ENCODE measurements around the gene KRTAP22-1. TPM values are rescaled to one million over a fixed set of nuclear protein-coding genes. Genes with fewer than 3 reads are reported as not detected.

Gene KRTAP22-1
- total RNA-seq, 1 experiment from 2014 or later: not detected

DNA sequence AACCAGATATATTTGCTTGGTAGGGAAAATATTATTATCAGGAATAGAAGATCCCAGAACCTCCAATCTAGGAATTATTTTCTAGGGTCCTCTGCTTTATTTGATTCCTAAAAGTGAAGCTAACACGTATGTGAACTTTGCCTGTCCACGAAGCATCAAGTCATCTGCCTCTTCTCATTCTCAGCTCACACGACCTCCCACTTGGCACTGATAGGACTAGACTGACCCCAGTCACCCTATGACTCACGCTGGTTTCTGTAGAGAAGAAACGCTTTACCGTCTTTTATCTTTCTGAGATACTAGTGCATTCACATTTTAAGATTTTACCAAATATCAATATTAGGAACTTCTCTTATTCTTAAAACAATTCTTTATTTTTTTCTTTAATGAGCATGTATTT is 37.8 kb upstream of the KRTAP22-1 start:
- Histone ChIP-seq H3K4me1 (ENCODE audit: control insufficient read depth, insufficient read depth, low read length) (no peaks in the 10 kb centered on the region), H3K27ac (ENCODE audit: low read length) (no peak overlapping the region), H3K36me3 (ENCODE audit: control insufficient read depth, insufficient read depth, low read length) (no peaks in the 10 kb centered on the region), H3K9me3 (ENCODE audit: control insufficient read depth, insufficient read depth, low read depth, low read length) (no peaks in the 10 kb centered on the region), H3K4me3 (ENCODE audit: low read depth in 2 of 2, low read length in 2 of 2) (no peak overlapping the region), H3K27me3 (ENCODE audit: control insufficient read depth, insufficient read depth, low read length) (no peaks in the 10 kb centered on the region)
- TF ChIP-seq POLR2AphosphoS5 (IDR thresholded peaks at IDR 0.05; ENCODE audit: low read depth, low read length) (no peak), TCF7L2 (IDR thresholded peaks at IDR 0.05; ENCODE audit: low read depth, low read length) (no peak), SIN3A (IDR thresholded peaks at IDR 0.05; ENCODE audit: borderline replicate concordance, insufficient read depth, low read depth, low read length) (no peak)
- TF ChIP-seq, protein P1, sequence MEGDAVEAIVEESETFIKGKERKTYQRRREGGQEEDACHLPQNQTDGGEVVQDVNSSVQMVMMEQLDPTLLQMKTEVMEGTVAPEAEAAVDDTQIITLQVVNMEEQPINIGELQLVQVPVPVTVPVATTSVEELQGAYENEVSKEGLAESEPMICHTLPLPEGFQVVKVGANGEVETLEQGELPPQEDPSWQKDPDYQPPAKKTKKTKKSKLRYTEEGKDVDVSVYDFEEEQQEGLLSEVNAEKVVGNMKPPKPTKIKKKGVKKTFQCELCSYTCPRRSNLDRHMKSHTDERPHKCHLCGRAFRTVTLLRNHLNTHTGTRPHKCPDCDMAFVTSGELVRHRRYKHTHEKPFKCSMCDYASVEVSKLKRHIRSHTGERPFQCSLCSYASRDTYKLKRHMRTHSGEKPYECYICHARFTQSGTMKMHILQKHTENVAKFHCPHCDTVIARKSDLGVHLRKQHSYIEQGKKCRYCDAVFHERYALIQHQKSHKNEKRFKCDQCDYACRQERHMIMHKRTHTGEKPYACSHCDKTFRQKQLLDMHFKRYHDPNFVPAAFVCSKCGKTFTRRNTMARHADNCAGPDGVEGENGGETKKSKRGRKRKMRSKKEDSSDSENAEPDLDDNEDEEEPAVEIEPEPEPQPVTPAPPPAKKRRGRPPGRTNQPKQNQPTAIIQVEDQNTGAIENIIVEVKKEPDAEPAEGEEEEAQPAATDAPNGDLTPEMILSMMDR (IDR thresholded peaks at IDR 0.05): no peak
- TF ChIP-seq, protein P2, sequence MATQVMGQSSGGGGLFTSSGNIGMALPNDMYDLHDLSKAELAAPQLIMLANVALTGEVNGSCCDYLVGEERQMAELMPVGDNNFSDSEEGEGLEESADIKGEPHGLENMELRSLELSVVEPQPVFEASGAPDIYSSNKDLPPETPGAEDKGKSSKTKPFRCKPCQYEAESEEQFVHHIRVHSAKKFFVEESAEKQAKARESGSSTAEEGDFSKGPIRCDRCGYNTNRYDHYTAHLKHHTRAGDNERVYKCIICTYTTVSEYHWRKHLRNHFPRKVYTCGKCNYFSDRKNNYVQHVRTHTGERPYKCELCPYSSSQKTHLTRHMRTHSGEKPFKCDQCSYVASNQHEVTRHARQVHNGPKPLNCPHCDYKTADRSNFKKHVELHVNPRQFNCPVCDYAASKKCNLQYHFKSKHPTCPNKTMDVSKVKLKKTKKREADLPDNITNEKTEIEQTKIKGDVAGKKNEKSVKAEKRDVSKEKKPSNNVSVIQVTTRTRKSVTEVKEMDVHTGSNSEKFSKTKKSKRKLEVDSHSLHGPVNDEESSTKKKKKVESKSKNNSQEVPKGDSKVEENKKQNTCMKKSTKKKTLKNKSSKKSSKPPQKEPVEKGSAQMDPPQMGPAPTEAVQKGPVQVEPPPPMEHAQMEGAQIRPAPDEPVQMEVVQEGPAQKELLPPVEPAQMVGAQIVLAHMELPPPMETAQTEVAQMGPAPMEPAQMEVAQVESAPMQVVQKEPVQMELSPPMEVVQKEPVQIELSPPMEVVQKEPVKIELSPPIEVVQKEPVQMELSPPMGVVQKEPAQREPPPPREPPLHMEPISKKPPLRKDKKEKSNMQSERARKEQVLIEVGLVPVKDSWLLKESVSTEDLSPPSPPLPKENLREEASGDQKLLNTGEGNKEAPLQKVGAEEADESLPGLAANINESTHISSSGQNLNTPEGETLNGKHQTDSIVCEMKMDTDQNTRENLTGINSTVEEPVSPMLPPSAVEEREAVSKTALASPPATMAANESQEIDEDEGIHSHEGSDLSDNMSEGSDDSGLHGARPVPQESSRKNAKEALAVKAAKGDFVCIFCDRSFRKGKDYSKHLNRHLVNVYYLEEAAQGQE (IDR thresholded peaks at IDR 0.05; ENCODE audit: insufficient read depth in 1 of 2, low read depth in 2 of 2, low read length in 1 of 2): no peak
- ChIA-PET POLR2A (no interaction called here), CTCF (no interaction called here)
- BruUV-seq (replicated peaks): no TSS peak
- intact Hi-C loops (cut with micrococcal nuclease; ENCODE audit: unreplicated experiment): no loop called here
- in situ Hi-C loops (cut with HindIII; ENCODE audit: low pct_unique_long_range_greater_than_20kb, low sequenced_read_pairs): no loop called here
- ATAC-seq (no peak), DNase-seq (ENCODE audit: low read depth, low spot score) (no peak)

DNA sequence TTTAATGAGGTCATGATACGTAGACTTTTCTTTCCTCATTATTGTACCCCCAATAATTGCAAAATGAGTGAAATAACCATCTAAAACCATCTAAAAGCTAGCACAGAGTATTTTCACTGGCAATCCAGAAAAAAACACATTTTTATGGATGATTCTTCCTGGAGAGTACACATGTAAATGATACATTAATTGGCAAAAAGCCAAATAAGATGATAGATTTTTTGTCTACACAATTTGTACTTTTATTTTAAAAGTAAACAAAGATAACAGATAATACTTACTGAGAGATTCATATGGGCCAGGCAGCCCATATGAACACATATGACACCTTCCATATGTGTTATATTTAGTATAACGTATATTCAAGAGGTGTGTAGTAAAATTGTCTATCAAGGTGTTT is 37.3 kb upstream of the KRTAP22-1 start:
- intact Hi-C loops (cut with micrococcal nuclease; ENCODE audit: unreplicated experiment): no loop called here

More for the DNA sequence above, 37.3 kb upstream of the KRTAP22-1 start:
- Histone ChIP-seq H3K9me3 (ENCODE audit: control insufficient read depth, insufficient read depth, low read depth, low read length) (no peaks in the 10 kb centered on the region), H3K36me3 (ENCODE audit: control insufficient read depth, insufficient read depth, low read length) (no peaks in the 10 kb centered on the region), H3K27me3 (ENCODE audit: control insufficient read depth, insufficient read depth, low read length) (no peaks in the 10 kb centered on the region), H3K27ac (ENCODE audit: low read length) (no peak overlapping the region), H3K4me1 (ENCODE audit: control insufficient read depth, insufficient read depth, low read length) (no peaks in the 10 kb centered on the region), H3K4me3 (ENCODE audit: low read depth in 2 of 2, low read length in 2 of 2) (no peak overlapping the region)
- ChIA-PET POLR2A (no interaction called here), CTCF (no interaction called here)
- TF ChIP-seq, protein P2 (IDR thresholded peaks at IDR 0.05; ENCODE audit: insufficient read depth in 1 of 2, low read depth in 2 of 2, low read length in 1 of 2): no peak
- no peak for TF ChIP-seq SIN3A (IDR thresholded peaks at IDR 0.05; ENCODE audit: borderline replicate concordance, insufficient read depth, low read depth, low read length)
- TF ChIP-seq TCF7L2 (IDR thresholded peaks at IDR 0.05; ENCODE audit: low read depth, low read length): no peak
- no peak for TF ChIP-seq POLR2AphosphoS5 (IDR thresholded peaks at IDR 0.05; ENCODE audit: low read depth, low read length)
- TF ChIP-seq, protein P1 (IDR thresholded peaks at IDR 0.05): no peak
- ATAC-seq (no peak), DNase-seq (ENCODE audit: low read depth, low spot score) (no peak)
- no TSS peak for BruUV-seq (replicated peaks)
- in situ Hi-C loops (cut with HindIII; ENCODE audit: low pct_unique_long_range_greater_than_20kb, low sequenced_read_pairs): no loop called here

Data from Panc1 (cell line).